ENCODE results near the gene ACOT8.
A peak's percentile ranks its signal among the peaks of the same experiment; 100 is the strongest.

DNA sequence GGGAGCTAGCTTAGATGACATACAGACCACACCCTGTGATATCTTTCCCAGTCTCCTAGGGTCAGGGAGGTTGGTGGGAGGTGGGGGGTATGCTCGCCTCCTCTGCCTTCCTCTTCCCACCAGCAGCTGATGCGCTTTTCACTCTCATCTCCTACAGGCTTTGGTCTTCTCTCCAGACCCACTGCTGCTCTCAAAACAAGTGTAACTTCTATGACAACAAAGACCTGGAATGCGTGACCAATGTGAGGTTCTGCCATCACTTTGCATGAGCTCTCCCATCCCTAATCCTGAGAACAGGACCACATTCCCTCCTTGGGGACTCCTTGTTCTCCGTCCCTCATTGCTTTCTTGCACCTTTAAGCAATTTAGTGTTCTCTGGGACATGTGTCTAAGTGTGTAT is 36.6 kb upstream of the ACOT8 start:
- TF ChIP-seq CTCF (IDR thresholded peaks at IDR 0.05; ENCODE audit: control extremely low read depth in 1 of 3, insufficient read depth in 1 of 3, low read depth in 1 of 3, low read length in 3 of 3) = no peak
- TF ChIP-seq MAFK (IDR thresholded peaks at IDR 0.05; ENCODE audit: low read depth, low read length) = no peak
- TF ChIP-seq POLR2A (IDR thresholded peaks at IDR 0.05; ENCODE audit: control extremely low read depth in 1 of 2, low read depth in 2 of 2, low read length in 2 of 2) = peak in 1 of 2 experiments; percentile 54; a peak in 1 of 3 replicates
- no peak for TF ChIP-seq TCF12 (IDR thresholded peaks at IDR 0.05; ENCODE audit: low read depth, low read length)
- TF ChIP-seq YY1 (IDR thresholded peaks at IDR 0.05; ENCODE audit: low read depth, low read length) = no peak
- no peak for TF ChIP-seq CEBPB (IDR thresholded peaks at IDR 0.05; ENCODE audit: low read depth, low read length)
- TF ChIP-seq BRCA1 (IDR thresholded peaks at IDR 0.05; ENCODE audit: low read depth, low read length) = no peak
- no peak for TF ChIP-seq ZNF274 (IDR thresholded peaks at IDR 0.05; ENCODE audit: borderline replicate concordance, extremely low read depth, low read length)
- TF ChIP-seq CHD1 (IDR thresholded peaks at IDR 0.05; ENCODE audit: low read depth, low read length) = no peak
- peak; percentile 60; the same call in 1 of the 2 replicates for TF ChIP-seq POLR2AphosphoS5 (IDR thresholded peaks at IDR 0.05; ENCODE audit: low read depth, low read length)
- no peak for TF ChIP-seq CREB1 (IDR thresholded peaks at IDR 0.05)
- no peak for TF ChIP-seq PHF8 (conservative IDR thresholded peaks at IDR 0.05; ENCODE audit: low read depth, low read length)
- TF ChIP-seq TAF1 (IDR thresholded peaks at IDR 0.05; ENCODE audit: low read depth, low read length) = no peak
- TF ChIP-seq SIX5 (IDR thresholded peaks at IDR 0.05; ENCODE audit: low read depth, low read length) = no peak

Data from H1 (cell line).